Liver (tissue), 9 donors: ENCODE data around the gene GUCY2D. TPM values are rescaled to one million over a fixed set of nuclear protein-coding genes. Genes with fewer than 3 reads are reported as not detected.

ENCODE experiments used
- DNase-seq: peaks from one replicate; pipeline ENCODE4 v3.0.0-alpha.2; 2017; ENCODE audit warnings: low spot score
- H3K27ac ChIP-seq, 2 donors: one replicate each; pipeline ENCODE4 v1.7.0; 2013; ENCODE audit warnings: inconsistent platforms in 2 of 2, low read length in 2 of 2, control low read depth in 1 of 2, low read depth in 1 of 2, mild to moderate bottlenecking in 1 of 2
- H3K27me3 ChIP-seq, 4 donors: one replicate each; pipeline versions ENCODE4 v1.6.1 to v1.7.0; 2013; ENCODE audit warnings: low read length in 3 of 4, inconsistent platforms in 1 of 4, mild to moderate bottlenecking in 1 of 4, moderate library complexity in 1 of 4; ENCODE audit not compliant: control insufficient read depth in 4 of 4, insufficient read depth in 4 of 4
- H3K36me3 ChIP-seq, 4 donors: one replicate each; pipeline versions ENCODE4 v1.6.1 to v1.7.0; 2013; ENCODE audit warnings: low read length in 3 of 4, mild to moderate bottlenecking in 3 of 4, low read depth in 1 of 4, moderate library complexity in 1 of 4; ENCODE audit not compliant: control insufficient read depth in 4 of 4, insufficient read depth in 3 of 4
- H3K4me1 ChIP-seq, 4 donors: one replicate each; pipeline versions ENCODE4 v1.6.1 to v1.7.0; 2013; ENCODE audit warnings: low read length in 3 of 4, mild to moderate bottlenecking in 3 of 4, moderate library complexity in 1 of 4; ENCODE audit not compliant: control insufficient read depth in 4 of 4, insufficient read depth in 4 of 4
- H3K4me3 ChIP-seq, 3 donors: one replicate each; pipeline versions ENCODE4 v1.6.1 to v1.7.0; 2013; ENCODE audit warnings: low read length in 3 of 3, control low read depth in 1 of 3, low read depth in 1 of 3, mild to moderate bottlenecking in 1 of 3
- H3K9ac ChIP-seq, 2 donors: one replicate each; pipeline ENCODE4 v1.7.0; 2013; ENCODE audit warnings: low read length in 2 of 2, mild to moderate bottlenecking in 2 of 2, moderate library complexity in 2 of 2, control low read depth in 1 of 2, low read depth in 1 of 2
- H3K9me3 ChIP-seq, 4 donors: one replicate each; pipeline versions ENCODE4 v1.6.1 to v1.7.0; 2013; ENCODE audit warnings: low read length in 3 of 4; ENCODE audit not compliant: control insufficient read depth in 4 of 4
- FOXA1 ChIP-seq: IDR thresholded peaks from 2 replicates; pipeline ENCODE4 v1.6.1; 2016; ENCODE audit warnings: antibody characterized with exemption
- HNF4A ChIP-seq, 2 donors: conservative IDR thresholded peaks; 2 replicates each; pipeline ENCODE4 v1.6.1; 2016; ENCODE audit warnings: antibody characterized with exemption in 2 of 2, mild to moderate bottlenecking in 2 of 2
- HNF4G ChIP-seq: IDR thresholded peaks from 2 replicates; pipeline ENCODE4 v1.6.1; 2016; ENCODE audit warnings: antibody characterized with exemption
- JUND ChIP-seq, 2 donors: IDR thresholded peaks; 2 replicates each; pipeline ENCODE4 v1.6.1; 2016; ENCODE audit warnings: antibody characterized with exemption in 2 of 2
- NR2F2 ChIP-seq: IDR thresholded peaks from 2 replicates; pipeline ENCODE4 v1.6.1; 2016; ENCODE audit warnings: antibody characterized with exemption
- RAD21 ChIP-seq, 2 donors: IDR thresholded peaks; 2 replicates each; pipeline ENCODE4 v1.6.1; 2016; ENCODE audit warnings: antibody characterized with exemption in 2 of 2, mild to moderate bottlenecking in 2 of 2
- RXRA ChIP-seq, 2 donors: IDR thresholded peaks; 2 replicates each; pipeline ENCODE4 v1.6.1; 2017 to 2018; ENCODE audit warnings: antibody characterized with exemption in 2 of 2, mild to moderate bottlenecking in 1 of 2
- WGBS: extraction: QIAGEN DNeasy Blood & Tissue Kit; methylation state at CpG from one replicate; pipeline ENCODE4 v1.1.7; 2013; 5-methylcytosine and 5-hydroxymethylcytosine counted together
- polyA plus RNA-seq, 2 donors: library from polyadenylated mRNA; stranded (reverse) in 1 of 2; unstranded in 1 of 2; fragments of 200-250 nt in 1 of 2; fragments of >200 nt in 1 of 2; fragmentation: Nextera tagmentation in 1 of 2; extraction: Ambion mirVana in 1 of 2; gene quantifications; one replicate each; pipeline versions ENCODE4 v1.2.1 to v1.2.3, GENCODE V29; 2013 to 2015
- total RNA-seq, 2 donors: library from RNA; depleted of rRNA; stranded (reverse); fragments of >200 nt; gene quantifications; one replicate each; pipeline ENCODE4 v1.2.3, GENCODE V29; 2014
- TF ChIP-seq, protein P1 (sequence below): fragments of 150-350 bp; IDR thresholded peaks from 2 replicates; pipeline ENCODE4 v1.5.1; 2017; ENCODE audit warnings: improper control_type of control experiment, low read depth, low read length; ENCODE audit not compliant: missing input control
- TF ChIP-seq, protein P2 (sequence below): IDR thresholded peaks from 2 replicates; pipeline ENCODE4 v1.6.1; 2016; ENCODE audit warnings: antibody characterized with exemption
- TF ChIP-seq, protein P3 (sequence below): IDR thresholded peaks from 2 replicates; pipeline ENCODE4 v1.6.1; 2016; ENCODE audit warnings: antibody characterized with exemption
- donor health status: healthy.
- donor health status: healthy.
- donor health status: healthy.
- donor health status: healthy.
- donor health status: healthy.

GUCY2D gene
- total and polyA plus RNA-seq, 4 donors = 0.09 to 0.14 TPM; not detected in 2

DNA sequence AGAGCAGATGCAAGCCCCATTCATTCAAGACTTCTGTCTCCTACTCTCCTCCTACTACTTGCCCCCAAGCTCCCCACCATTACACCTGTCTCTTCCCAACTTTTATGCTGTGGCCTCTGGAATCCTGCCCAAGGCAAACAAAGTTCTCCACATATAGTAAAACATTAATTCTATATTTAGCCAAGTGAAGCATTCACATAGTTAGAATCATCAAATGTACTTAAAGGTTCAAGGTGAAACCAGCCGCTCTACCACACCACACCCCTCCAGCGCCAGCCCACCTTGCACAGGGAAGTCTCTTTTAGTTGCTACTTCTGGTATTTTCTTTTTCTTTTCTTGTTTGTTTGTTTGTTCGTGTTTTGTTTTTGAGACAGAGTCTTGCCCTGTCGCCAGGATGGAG, 25.4 kb upstream of the GUCY2D start (continued):
- TF ChIP-seq, protein P1, sequence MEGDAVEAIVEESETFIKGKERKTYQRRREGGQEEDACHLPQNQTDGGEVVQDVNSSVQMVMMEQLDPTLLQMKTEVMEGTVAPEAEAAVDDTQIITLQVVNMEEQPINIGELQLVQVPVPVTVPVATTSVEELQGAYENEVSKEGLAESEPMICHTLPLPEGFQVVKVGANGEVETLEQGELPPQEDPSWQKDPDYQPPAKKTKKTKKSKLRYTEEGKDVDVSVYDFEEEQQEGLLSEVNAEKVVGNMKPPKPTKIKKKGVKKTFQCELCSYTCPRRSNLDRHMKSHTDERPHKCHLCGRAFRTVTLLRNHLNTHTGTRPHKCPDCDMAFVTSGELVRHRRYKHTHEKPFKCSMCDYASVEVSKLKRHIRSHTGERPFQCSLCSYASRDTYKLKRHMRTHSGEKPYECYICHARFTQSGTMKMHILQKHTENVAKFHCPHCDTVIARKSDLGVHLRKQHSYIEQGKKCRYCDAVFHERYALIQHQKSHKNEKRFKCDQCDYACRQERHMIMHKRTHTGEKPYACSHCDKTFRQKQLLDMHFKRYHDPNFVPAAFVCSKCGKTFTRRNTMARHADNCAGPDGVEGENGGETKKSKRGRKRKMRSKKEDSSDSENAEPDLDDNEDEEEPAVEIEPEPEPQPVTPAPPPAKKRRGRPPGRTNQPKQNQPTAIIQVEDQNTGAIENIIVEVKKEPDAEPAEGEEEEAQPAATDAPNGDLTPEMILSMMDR = no peak

DNA sequence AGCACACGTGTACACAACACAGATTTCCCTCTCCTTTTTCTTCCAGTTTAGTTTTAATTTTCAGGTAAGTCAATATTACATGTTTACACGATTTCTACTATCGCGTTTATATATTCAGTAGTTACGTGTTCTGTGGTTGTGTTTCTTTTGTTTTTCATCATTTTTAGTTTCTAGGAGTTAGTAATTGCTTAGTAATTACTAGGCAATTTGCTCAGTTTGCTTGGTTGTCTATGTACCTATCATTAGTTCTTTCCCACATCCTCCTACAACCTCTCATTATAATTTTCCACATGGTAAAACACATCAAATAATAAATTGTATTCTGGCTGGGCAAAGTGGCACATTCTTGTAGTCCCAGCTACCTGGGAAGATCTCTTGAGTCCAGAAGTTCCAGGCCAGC, 24.6 kb upstream of the GUCY2D start:
- no peak for DNase-seq
- WGBS = 92% methylated on average over 5 of the region's 5 CpGs
- peaks cover 2 to 9% (median 6%) of the 10 kb centered on the region in 4 donors for H3K9me3 ChIP-seq
- no peaks in the 10 kb centered on the region for H3K27me3 ChIP-seq
- no peak overlapping the region for H3K9ac ChIP-seq
- no peak overlapping the region for H3K4me3 ChIP-seq
- no peak overlapping the region for H3K27ac ChIP-seq
- H3K36me3 ChIP-seq = no peaks in the 10 kb centered on the region
- no peak for TF ChIP-seq HNF4A (conservative IDR thresholded peaks at IDR 0.05)
- TF ChIP-seq RXRA (IDR thresholded peaks at IDR 0.05) = no peak
- no peak for TF ChIP-seq JUND (IDR thresholded peaks at IDR 0.05)
- TF ChIP-seq FOXA1 = no peak
- TF ChIP-seq NR2F2 = no peak
- no peak for TF ChIP-seq RAD21 (IDR thresholded peaks at IDR 0.05)
- TF ChIP-seq HNF4G = no peak
- TF ChIP-seq, protein P2, sequence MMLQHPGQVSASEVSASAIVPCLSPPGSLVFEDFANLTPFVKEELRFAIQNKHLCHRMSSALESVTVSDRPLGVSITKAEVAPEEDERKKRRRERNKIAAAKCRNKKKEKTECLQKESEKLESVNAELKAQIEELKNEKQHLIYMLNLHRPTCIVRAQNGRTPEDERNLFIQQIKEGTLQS = no peak
- TF ChIP-seq, protein P3, sequence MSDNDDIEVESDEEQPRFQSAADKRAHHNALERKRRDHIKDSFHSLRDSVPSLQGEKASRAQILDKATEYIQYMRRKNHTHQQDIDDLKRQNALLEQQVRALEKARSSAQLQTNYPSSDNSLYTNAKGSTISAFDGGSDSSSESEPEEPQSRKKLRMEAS = no peak
- no peaks in the 10 kb centered on the region for H3K4me1 ChIP-seq

DNA sequence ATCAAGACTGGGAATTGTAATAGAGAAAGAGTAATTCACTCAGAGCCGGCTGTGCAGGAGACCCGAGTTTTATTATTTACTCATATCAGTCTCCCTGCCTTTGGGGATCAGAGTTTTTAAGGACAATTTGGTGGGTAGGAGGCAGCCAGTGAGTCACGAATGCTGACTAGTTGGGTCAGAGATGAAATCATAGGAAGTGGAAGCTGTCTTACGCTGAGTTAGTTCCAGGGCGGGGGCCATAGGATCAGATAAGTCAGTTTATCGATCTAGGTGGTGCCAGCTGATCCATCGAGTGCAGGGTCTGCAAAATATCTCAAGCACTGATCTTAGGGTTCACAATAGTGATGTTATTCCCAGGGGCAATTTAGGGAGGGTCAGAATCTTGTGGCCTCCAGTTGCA, 20.2 kb upstream of the GUCY2D start:
- no peaks in the 10 kb centered on the region for H3K4me1 ChIP-seq
- H3K27ac ChIP-seq = no peak overlapping the region
- H3K4me3 ChIP-seq = no peak overlapping the region
- no peak for DNase-seq
- H3K9me3 ChIP-seq = no peaks in the 10 kb centered on the region
- no peaks in the 10 kb centered on the region for H3K36me3 ChIP-seq
- 65% methylated on average over 7 of the region's 7 CpGs for WGBS
- H3K27me3 ChIP-seq = no peaks in the 10 kb centered on the region
- no peak overlapping the region for H3K9ac ChIP-seq
- TF ChIP-seq, protein P2 = no peak
- TF ChIP-seq, protein P3 = no peak
- TF ChIP-seq HNF4G (no peak), FOXA1 (no peak)

DNA sequence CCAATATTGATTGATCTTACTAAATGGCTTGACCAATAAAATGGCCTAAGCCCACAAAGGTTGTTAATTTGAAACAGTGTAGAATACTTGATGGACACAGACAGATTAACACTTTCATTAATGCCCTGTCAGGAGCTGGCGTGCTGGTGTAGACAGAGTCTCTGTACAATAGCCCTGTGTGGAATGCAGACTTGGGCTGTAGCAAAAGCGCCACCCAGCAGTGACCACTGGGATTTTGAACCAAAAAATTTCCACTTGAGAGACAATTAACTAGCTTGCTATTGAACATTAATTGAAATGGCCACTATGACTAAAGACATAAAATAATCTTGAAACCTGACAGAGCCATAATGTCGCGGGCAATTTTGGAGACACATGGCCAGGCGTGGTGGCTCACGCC, 19.7 kb upstream of the GUCY2D start:
- Histone ChIP-seq H3K9ac (no peak overlapping the region), H3K9me3 (no peaks in the 10 kb centered on the region), H3K27ac (no peak overlapping the region), H3K27me3 (peaks cover 0 to 3% (median 0%) of the 10 kb centered on the region in 4 donors), H3K36me3 (no peaks in the 10 kb centered on the region), H3K4me1 (no peaks in the 10 kb centered on the region), H3K4me3 (no peak overlapping the region)
- 84% methylated on average over 6 of the region's 6 CpGs for WGBS
- no peak for TF ChIP-seq FOXA1
- no peak for DNase-seq
